GM12891 (cell line): ENCODE data around the gene GAS7.

ENCODE experiments used
- PAX5 ChIP-seq: IDR thresholded peaks from 2 replicates; pipeline ENCODE4 v1.6.1; 2011; ENCODE audit warnings: low read length, moderate library complexity, mild to moderate bottlenecking; ENCODE audit not compliant: insufficient read depth, severe bottlenecking
- POLR2A ChIP-seq: IDR thresholded peaks from 2 replicates; pipeline ENCODE4 v1.6.1; 2011; ENCODE audit warnings: low read depth, low read length, control low read depth
- POLR2AphosphoS5 ChIP-seq: IDR thresholded peaks from 2 replicates; pipeline ENCODE4 v1.6.1; 2011; ENCODE audit warnings: low read depth, low read length, control low read depth

- TF ChIP-seq POLR2AphosphoS5 (no peak), POLR2A (0 out of 2 replicates have a peak, but pooled peaks have one; percentile 24), PAX5 (no peak)
These were observed 157.2 kb downstream of the GAS7 start for GRCh38 chr17:10041287-10041612.
